HepG2 (cell line): ENCODE measurements around the gene TEKT3.

Experiments
- POLR2AphosphoS5 ChIP-seq: IDR thresholded peaks from 2 replicates; pipeline ENCODE4 v1.6.1; 2012; ENCODE audit warnings: low read depth, low read length
- TBP ChIP-seq: sonication (generic); formaldehyde crosslinking; IDR thresholded peaks from 2 replicates; pipeline ENCODE4 v1.5.0; 2020; ENCODE audit warnings: missing genetic modification reagents
- ZNF775 ChIP-seq: sonication (generic); formaldehyde crosslinking; IDR thresholded peaks from 2 replicates; pipeline ENCODE4 v1.4.0; 2020; ENCODE audit warnings: missing genetic modification reagents, mild to moderate bottlenecking, moderate library complexity, borderline replicate concordance

- TF ChIP-seq ZNF775 (CRISPR knock-in tag) (no peak), POLR2AphosphoS5 (no peak), TBP (CRISPR knock-in tag) (no peak)
Measured at GRCh38 chr17:15298176-15298575, 43.2 kb downstream of the TEKT3 start.
